H1 (cell line): ENCODE results near the gene DIP2B. TPM values are rescaled to one million over a fixed set of nuclear protein-coding genes. Genes with fewer than 3 reads are reported as not detected.

Source experiments
- CTCF ChIA-PET: fragments of 300-600 bp; sonication (Branson Sonifier 250); formaldehyde crosslinking; loops from one replicate; lab custom pipeline; 2021; ENCODE audit not compliant: partially characterized antibody; lab: Charles Lee
- POLR2A ChIA-PET: fragments of 300-600 bp; sonication (Branson Sonifier 250); formaldehyde crosslinking; loops from one replicate; lab custom pipeline; 2021; ENCODE audit warnings: inconsistent platforms; ENCODE audit not compliant: partially characterized antibody; lab: Charles Lee
- DNase-seq, 2 experiments: peaks; one replicate each; pipeline versions ENCODE4 v3.0.0 to v3.0.0-alpha.2; 2010 to 2022; ENCODE audit warnings: low spot score in 2 of 2, low read depth in 1 of 2, mixed read lengths in 1 of 2
- FAIRE-seq: peaks from 2 replicates; lab custom pipeline; 2011; peaks lifted over from hg19 to GRCh38; lab: Jason Lieb, UNC
- H2AFZ ChIP-seq: 2 replicates; pipeline ENCODE4 v1.8.1; 2012; ENCODE audit warnings: low read length, inconsistent platforms
- H2AK5ac ChIP-seq: 2 replicates; pipeline ENCODE4 v1.6.1; 2013; ENCODE audit warnings: low read depth, low read length
- H2BK120ac ChIP-seq: replicated peaks from 2 replicates; pipeline ENCODE3; 2013; ENCODE audit warnings: low read depth, low read length, inconsistent platforms
- H2BK12ac ChIP-seq: 2 replicates; pipeline ENCODE4 v1.6.1; 2013; ENCODE audit warnings: low read depth, low read length
- H2BK15ac ChIP-seq: 2 replicates; pipeline ENCODE4 v1.6.1; 2013; ENCODE audit warnings: low read length
- H2BK20ac ChIP-seq: 2 replicates; pipeline ENCODE4 v1.6.1; 2013; ENCODE audit warnings: low read length
- H2BK5ac ChIP-seq: 2 replicates; pipeline ENCODE4 v1.6.1; 2013; ENCODE audit warnings: low read depth, low read length
- H3K14ac ChIP-seq: 2 replicates; pipeline ENCODE4 v1.6.1; 2013; ENCODE audit warnings: inconsistent platforms; ENCODE audit not compliant: insufficient read length
- H3K18ac ChIP-seq: 2 replicates; pipeline ENCODE4 v1.6.1; 2013; ENCODE audit warnings: low read length; ENCODE audit errors: extremely low read depth
- H3K23ac ChIP-seq: 2 replicates; pipeline ENCODE4 v1.6.1; 2013; ENCODE audit warnings: inconsistent platforms; ENCODE audit not compliant: insufficient read length
- H3K23me2 ChIP-seq: 2 replicates; pipeline ENCODE4 v1.6.1; 2013; ENCODE audit warnings: low read depth, low read length
- H3K27ac ChIP-seq: 2 replicates; pipeline ENCODE4 v1.6.1; 2011; ENCODE audit warnings: low read depth, low read length, inconsistent platforms
- H3K27me3 ChIP-seq, 4 experiments: replicated peaks in 1 of 4; 1 replicate in 1 of 4; 2 replicates in 3 of 4; pipeline versions ENCODE4 v1.6.1 to v1.8.1; 2011 to 2013; ENCODE audit warnings: low read length in 3 of 4, mild to moderate bottlenecking in 3 of 4, inconsistent platforms in 2 of 4, mixed read lengths in 2 of 4, moderate library complexity in 1 of 4; ENCODE audit not compliant: control insufficient read depth in 3 of 4, insufficient read depth in 3 of 4; ENCODE audit errors: extremely low read depth in 1 of 4
- H3K36me3 ChIP-seq, 4 experiments: 2 replicates each; pipeline versions ENCODE4 v1.6.1 to v1.8.1; 2011 to 2013; ENCODE audit warnings: mild to moderate bottlenecking in 4 of 4, low read length in 3 of 4, moderate library complexity in 2 of 4, control low read depth in 1 of 4, inconsistent platforms in 1 of 4; ENCODE audit not compliant: insufficient read depth in 4 of 4, control insufficient read depth in 2 of 4
- H3K4ac ChIP-seq: replicated peaks from 2 replicates; pipeline ENCODE3; 2013; ENCODE audit warnings: low read length, low read depth, mixed read lengths, inconsistent platforms; ENCODE audit not compliant: insufficient read length
- H3K4me1 ChIP-seq, 4 experiments: replicated peaks in 1 of 4; 1 replicate in 1 of 4; 2 replicates in 3 of 4; pipeline versions ENCODE4 v1.6.1 to v1.8.1; 2011 to 2013; ENCODE audit warnings: low read length in 3 of 4, inconsistent platforms in 2 of 4, mixed read lengths in 1 of 4; ENCODE audit not compliant: insufficient read depth in 4 of 4, control insufficient read depth in 3 of 4
- H3K4me2 ChIP-seq, 2 experiments: 2 replicates each; pipeline versions ENCODE4 v1.6.1 to v1.8.1; 2011 to 2013; ENCODE audit warnings: low read depth in 2 of 2, low read length in 2 of 2, control low read depth in 1 of 2, inconsistent platforms in 1 of 2, mild to moderate bottlenecking in 1 of 2; ENCODE audit not compliant: insufficient read depth in 1 of 2
- H3K4me3 ChIP-seq, 4 experiments: fragments of 200-600, 300-600 bp in 1 of 4; sonication (generic), shearing (Covaris generic), sonication (Bioruptor Twin) in 1 of 4; 2 replicates each; pipeline versions ENCODE4 v1.5.1 to v1.8.1; 2011 to 2016; ENCODE audit warnings: low read length in 4 of 4, low read depth in 3 of 4, control low read depth in 2 of 4, inconsistent platforms in 2 of 4, mild to moderate bottlenecking in 2 of 4, mixed read lengths in 1 of 4, moderate library complexity in 1 of 4; ENCODE audit not compliant: insufficient read depth in 2 of 4; ENCODE audit errors: extremely low read depth in 1 of 4
- H3K56ac ChIP-seq: replicated peaks from 2 replicates; pipeline ENCODE3; 2013; ENCODE audit warnings: low read depth, mild to moderate bottlenecking, mixed read lengths, low read length, inconsistent platforms; ENCODE audit not compliant: insufficient read length
- H3K79me1 ChIP-seq: 2 replicates; pipeline ENCODE4 v1.6.1; 2013; ENCODE audit warnings: low read depth, low read length, control low read depth
- H3K79me2 ChIP-seq, 2 experiments: 2 replicates each; pipeline versions ENCODE4 v1.6.1 to v1.8.1; 2012 to 2013; ENCODE audit warnings: low read length in 2 of 2, mild to moderate bottlenecking in 2 of 2, inconsistent platforms in 1 of 2; ENCODE audit not compliant: insufficient read depth in 2 of 2, control insufficient read depth in 1 of 2
- H3K9ac ChIP-seq, 4 experiments: replicated peaks in 1 of 4; 1 replicate in 1 of 4; 2 replicates in 3 of 4; pipeline versions ENCODE4 v1.6.1 to v1.8.1; 2011 to 2013; ENCODE audit warnings: low read depth in 3 of 4, low read length in 3 of 4, control low read depth in 2 of 4, mild to moderate bottlenecking in 2 of 4, moderate library complexity in 2 of 4, inconsistent platforms in 1 of 4; ENCODE audit errors: extremely low read depth in 1 of 4
- H3K9me3 ChIP-seq, 2 experiments: 2 replicates each; pipeline versions ENCODE4 v1.6.1 to v1.8.1; 2012 to 2013; ENCODE audit warnings: mild to moderate bottlenecking in 2 of 2, moderate library complexity in 2 of 2, control low read depth in 1 of 2, inconsistent platforms in 1 of 2, low read depth in 1 of 2, low read length in 1 of 2, mixed read lengths in 1 of 2; ENCODE audit not compliant: insufficient read depth in 2 of 2
- H4K20me1 ChIP-seq, 2 experiments: replicated peaks in 1 of 2; 2 replicates each; pipeline versions ENCODE3 to v1.8.1; 2011 to 2013; ENCODE audit warnings: inconsistent platforms in 2 of 2, low read length in 2 of 2, mild to moderate bottlenecking in 1 of 2; ENCODE audit not compliant: insufficient read depth in 2 of 2, control insufficient read depth in 1 of 2
- H4K5ac ChIP-seq: 2 replicates; pipeline ENCODE4 v1.6.1; 2013; ENCODE audit warnings: low read length, low read depth, mixed read lengths, inconsistent platforms; ENCODE audit not compliant: insufficient read length
- H4K8ac ChIP-seq: 2 replicates; pipeline ENCODE4 v1.8.0; 2013; ENCODE audit warnings: mild to moderate bottlenecking, moderate library complexity, low read length, inconsistent platforms; ENCODE audit not compliant: insufficient read depth; ENCODE audit errors: extremely low read depth
- H4K91ac ChIP-seq: replicated peaks from 2 replicates; pipeline ENCODE3; 2013; ENCODE audit warnings: low read length, mixed read lengths, inconsistent platforms; ENCODE audit not compliant: insufficient read length
- BACH1 ChIP-seq: IDR thresholded peaks from 2 replicates; pipeline ENCODE4 v1.6.1; 2012; ENCODE audit warnings: low read length, improper control_type of control experiment
- CREB1 ChIP-seq: IDR thresholded peaks from 2 replicates; pipeline ENCODE4 v1.6.1; 2012; ENCODE audit warnings: inconsistent platforms
- EGR1 ChIP-seq: IDR thresholded peaks from 2 replicates; pipeline ENCODE4 v1.6.1; 2011; ENCODE audit warnings: low read depth, low read length, borderline replicate concordance
- EP300 ChIP-seq, 2 experiments: IDR thresholded peaks; 1 replicate in 1 of 2; 2 replicates in 1 of 2; pipeline ENCODE4 v1.6.1; 2011 to 2012; ENCODE audit warnings: low read depth in 2 of 2, low read length in 2 of 2, mild to moderate bottlenecking in 2 of 2, borderline replicate concordance in 1 of 2, inconsistent platforms in 1 of 2, moderate library complexity in 1 of 2
- MAX ChIP-seq: IDR thresholded peaks from 2 replicates; pipeline ENCODE4 v1.6.1; 2012; ENCODE audit warnings: inconsistent platforms
- NRF1 ChIP-seq: IDR thresholded peaks from 2 replicates; pipeline ENCODE4 v1.6.1; 2011; ENCODE audit warnings: mild to moderate bottlenecking, low read depth, low read length, improper control_type of control experiment
- RBBP5 ChIP-seq: IDR thresholded peaks from 2 replicates; pipeline ENCODE4 v1.7.1; 2012; ENCODE audit warnings: low read depth, mild to moderate bottlenecking, inconsistent platforms, low read length, moderate library complexity, borderline replicate concordance
- SAP30 ChIP-seq: fragments of 300-600 bp; sonication (generic); IDR thresholded peaks from 2 replicates; pipeline ENCODE4 v1.7.1; 2012; ENCODE audit warnings: low read length, moderate library complexity, mild to moderate bottlenecking, inconsistent platforms; ENCODE audit not compliant: insufficient read depth, insufficient replicate concordance
- SIRT6 ChIP-seq: IDR thresholded peaks from one replicate; pipeline ENCODE4 v1.7.1; 2012; ENCODE audit warnings: low read length, inconsistent platforms
- SUZ12 ChIP-seq: fragments of 200-600 bp; sonication (generic); IDR thresholded peaks from 2 replicates; pipeline ENCODE4 v1.6.1; 2012; ENCODE audit warnings: mild to moderate bottlenecking, inconsistent platforms, low read length, moderate library complexity, mixed read lengths
- TAF7 ChIP-seq: optimal IDR thresholded peaks from 2 replicates; pipeline ENCODE3; 2011; ENCODE audit warnings: low read depth, mild to moderate bottlenecking, inconsistent platforms, low read length, moderate library complexity, borderline replicate concordance
- USF2 ChIP-seq: IDR thresholded peaks from 2 replicates; pipeline ENCODE4 v1.6.1; 2011; ENCODE audit warnings: low read length, improper control_type of control experiment
- WGBS, 2 experiments: shearing (Covaris generic) in 1 of 2; methylation state at CpG; one replicate each; pipeline versions ENCODE4 v1.1.6 to v1.1.7; 2013 to 2015; ENCODE audit warnings: low lambda C conversion rate in 2 of 2, mixed read lengths in 2 of 2, inconsistent platforms in 1 of 2, low coverage in 1 of 2, missing lambda C conversion rate in 1 of 2; ENCODE audit not compliant: insufficient replicate concordance in 2 of 2, insufficient coverage in 1 of 2, insufficient read length in 1 of 2; ENCODE audit errors: extremely low coverage in 1 of 2, missing lambda C conversion rate in 1 of 2; 5-methylcytosine and 5-hydroxymethylcytosine counted together
- polyA plus RNA-seq, 7 experiments: library from polyadenylated mRNA; depleted of rRNA in 3 of 7; stranded (reverse) in 5 of 7; unstranded in 2 of 7; fragments of >200 nt in 5 of 7; fragments of 200-250 nt in 2 of 7; gene quantifications; 1 replicate in 5 of 7; 2 replicates in 1 of 7; 4 replicates in 1 of 7; pipeline versions ENCODE4 v1.2.1 to v1.2.3, GENCODE V29; 2011 to 2013; ENCODE audit warnings: missing spikeins in 2 of 7, mixed read lengths in 2 of 7
- total RNA-seq: library from RNA; stranded (reverse); fragmentation: NEBNext Ultra II Directional; extraction: Animal tissue kit (Norgen Biotek cat#: 25700); gene quantifications from 2 replicates; pipeline ENCODE4 v1.2.1, GENCODE V29; 2021

Gene DIP2B
- total and polyA plus RNA-seq, 2 of the 8 experiments (the other 6 are each of a cell fraction or from before 2014, with no cell fraction given): 11.1 to 29.6 TPM

GRCh38 chr12:50507930-50508329 lies 3.1 kb downstream of the DIP2B start:
- H3K14ac ChIP-seq: no peak overlapping the region
- no peak overlapping the region for H4K91ac ChIP-seq
- peaks cover 3 to 4% of the 10 kb centered on the region in 2 experiments for H4K20me1 ChIP-seq
- H2BK5ac ChIP-seq: no peak overlapping the region
- DNase-seq (no peak), FAIRE-seq (no peak)
- H3K9ac ChIP-seq: no peak overlapping the region
- H3K4me3 ChIP-seq: no peak overlapping the region
- CTCF ChIA-PET: interaction anchor here (0.6 to 7.6 kb wide), 12 partner anchors 14 to 443 kb away, joined by 3 to 99 read pairs (median 4); no protein-coding TSS in a partner anchor
- H3K4me1 ChIP-seq: peaks cover 0 to 4% (median 2%) of the 10 kb centered on the region in 4 experiments; a peak in 3 of 7 replicates
- H3K4ac ChIP-seq: no peak overlapping the region
- H2AFZ ChIP-seq: no peak overlapping the region
- H2BK15ac ChIP-seq: no peak overlapping the region
- H4K5ac ChIP-seq: no peak overlapping the region
- H3K27ac ChIP-seq: no peak overlapping the region
- no peak overlapping the region for H2BK120ac ChIP-seq
- H3K27me3 ChIP-seq: no peaks in the 10 kb centered on the region
- no peaks in the 10 kb centered on the region for H3K36me3 ChIP-seq
- no peaks in the 10 kb centered on the region for H3K9me3 ChIP-seq
- no peak overlapping the region for H3K18ac ChIP-seq
- peaks cover 8% of the 10 kb centered on the region; the same call in 1 of the 2 replicates for H3K23me2 ChIP-seq
- H2BK20ac ChIP-seq: no peak overlapping the region
- no peak overlapping the region for H3K4me2 ChIP-seq
- POLR2A ChIA-PET: interaction anchor here (0.7 to 2.2 kb wide), 3 partner anchors 12 to 613 kb away, joined by 3 to 11 read pairs (median 5); no protein-coding TSS in a partner anchor
- H2BK12ac ChIP-seq: no peak overlapping the region
- H3K23ac ChIP-seq: no peak overlapping the region
- peak overlapping the region; percentile 42; the same call in 1 of the 2 replicates for H4K8ac ChIP-seq
- peaks cover 22 to 72% of the 10 kb centered on the region in 2 experiments for H3K79me2 ChIP-seq
- H3K79me1 ChIP-seq: peaks cover 6% of the 10 kb centered on the region; the same call in 1 of the 2 replicates
- WGBS, 2 experiments: 80% methylated on average over 2 of the region's 2 CpGs; no CpG with 5 or more reads in 1 of the 2 experiments
- no peak overlapping the region for H2AK5ac ChIP-seq
- no peak overlapping the region for H3K56ac ChIP-seq
- TF ChIP-seq NRF1 (no peak), BACH1 (no peak), USF2 (no peak), RBBP5 (no peak), SIRT6 (no peak), CREB1 (no peak), MAX (no peak), TAF7 (no peak), SAP30 (no peak), EP300 (IDR thresholded peaks at IDR 0.05; ENCODE audit: borderline replicate concordance in 1 of 2, low read depth in 2 of 2, low read length in 2 of 2) (no peak), EGR1 (no peak), SUZ12 (no peak)
